A673 (cell line): ENCODE data around the gene BCR. TPM values are rescaled to one million over a fixed set of nuclear protein-coding genes. Genes with fewer than 3 reads are reported as not detected.

Experiments
- BruUV-seq: library from RNA; stranded (reverse); fragments of 400-500 nt; replicated peaks from 2 replicates; lab custom pipeline; 2021; lab: Mats Ljungman, UMichigan
- CTCF ChIA-PET: fragments of 300-600 bp; sonication (Branson Sonifier 250); formaldehyde crosslinking; loops from one replicate; lab custom pipeline; 2022; ENCODE audit warnings: antibody characterized with exemption; lab: Charles Lee
- POLR2A ChIA-PET: fragments of 300-600 bp; sonication (Branson Sonifier 250); formaldehyde crosslinking; loops from one replicate; lab custom pipeline; 2022; ENCODE audit warnings: antibody characterized with exemption; ENCODE audit not compliant: low non-redundant PET; lab: Charles Lee
- DNase-seq: peaks from one replicate; pipeline ENCODE4 v3.0.0-alpha.2; 2015; ENCODE audit warnings: low spot score
- H3K27ac ChIP-seq: fragments of 200-600 bp; sonication (generic); 2 replicates; pipeline ENCODE4 v1.5.1; 2016; ENCODE audit warnings: mixed run types, low read depth, mild to moderate bottlenecking, mixed read lengths, antibody characterized with exemption, low read length; ENCODE audit not compliant: poor library complexity, severe bottlenecking
- H3K27me3 ChIP-seq: fragments of 200-600 bp; sonication (generic); replicated peaks from 2 replicates; pipeline ENCODE4 v1.6.1; 2017; ENCODE audit warnings: mixed run types, low read depth, mild to moderate bottlenecking, mixed read lengths, antibody characterized with exemption, low read length; ENCODE audit not compliant: insufficient read depth, poor library complexity
- H3K36me3 ChIP-seq: fragments of 200-600 bp; sonication (generic); 2 replicates; pipeline ENCODE4 v1.6.1; 2016; ENCODE audit warnings: mixed run types, mild to moderate bottlenecking, mixed read lengths, antibody characterized with exemption, low read length; ENCODE audit not compliant: insufficient read depth, poor library complexity, severe bottlenecking
- H3K4me1 ChIP-seq: fragments of 200-600 bp; sonication (generic); 2 replicates; pipeline ENCODE4 v1.6.1; 2017; ENCODE audit warnings: mixed run types, mild to moderate bottlenecking, mixed read lengths, antibody characterized with exemption, low read length; ENCODE audit not compliant: insufficient read depth, poor library complexity, severe bottlenecking
- H3K4me3 ChIP-seq: fragments of 200-600 bp; sonication (generic); 2 replicates; pipeline ENCODE4 v1.5.1; 2016; ENCODE audit warnings: low read depth, mixed run types, mild to moderate bottlenecking, mixed read lengths, low read length; ENCODE audit not compliant: poor library complexity, severe bottlenecking
- H3K9me3 ChIP-seq: fragments of 200-600 bp; sonication (generic); 2 replicates; pipeline ENCODE4 v1.6.1; 2016; ENCODE audit warnings: mixed run types, low read depth, mild to moderate bottlenecking, mixed read lengths, antibody characterized with exemption, low read length; ENCODE audit not compliant: poor library complexity, severe bottlenecking
- CTCF ChIP-seq: fragments of 300-800, 200-600 bp; sonication (generic); conservative IDR thresholded peaks from 2 replicates; pipeline ENCODE4 v1.5.1; 2017; ENCODE audit warnings: low read depth, mild to moderate bottlenecking, antibody characterized with exemption, low read length, moderate library complexity, mixed read lengths
- EZH2 ChIP-seq: fragments of 200-600 bp; sonication (generic); IDR thresholded peaks from 2 replicates; pipeline ENCODE4 v1.6.1; 2017; ENCODE audit warnings: borderline replicate concordance, low read depth, mild to moderate bottlenecking, mixed read lengths, antibody characterized with exemption, low read length; ENCODE audit not compliant: poor library complexity, severe bottlenecking
- intact Hi-C: fragments of 100-400 bp; cut with micrococcal nuclease; formaldehyde crosslinking; loops from one replicate; pipeline ENCODE4 v1.10.0; 2022; ENCODE audit not compliant: unreplicated experiment
- total RNA-seq: library from RNA; stranded (reverse); gene quantifications from 2 replicates; pipeline ENCODE4 v1.2.3, GENCODE V29; 2021

Gene BCR
- total RNA-seq, 1 experiment from 2014 or later = 63.1 TPM

GRCh38 chr22:23154461-23154860, 25.8 kb upstream of the BCR start:
- CTCF ChIA-PET = no interaction called here

GRCh38 chr22:23155143-23155542, 25.2 kb upstream of the BCR start:
- no peaks in the 10 kb centered on the region for H3K9me3 ChIP-seq
- H3K4me1 ChIP-seq = no peaks in the 10 kb centered on the region
- H3K27me3 ChIP-seq = no peaks in the 10 kb centered on the region
- no peaks in the 10 kb centered on the region for H3K36me3 ChIP-seq
- H3K4me3 ChIP-seq = no peak overlapping the region
- CTCF ChIA-PET = no interaction called here
- no peak for DNase-seq
- POLR2A ChIA-PET = no interaction called here
- intact Hi-C loops = no loop called here
- TF ChIP-seq EZH2 (no peak), CTCF (no peak)
- H3K27ac ChIP-seq = no peak overlapping the region
- no TSS peak for BruUV-seq

More at GRCh38 chr22:23154461-23154860, 25.8 kb upstream of the BCR start:
- Histone ChIP-seq H3K9me3 (no peaks in the 10 kb centered on the region), H3K27ac (no peak overlapping the region), H3K36me3 (no peaks in the 10 kb centered on the region), H3K4me1 (no peaks in the 10 kb centered on the region), H3K27me3 (no peaks in the 10 kb centered on the region), H3K4me3 (no peak overlapping the region)
- no peak for DNase-seq
- TF ChIP-seq CTCF = no peak
- no peak for TF ChIP-seq EZH2
- POLR2A ChIA-PET = no interaction called here
- no TSS peak for BruUV-seq
- intact Hi-C loops = no loop called here

GRCh38 chr22:23155831-23156230, 24.5 kb upstream of the BCR start:
- H3K36me3 ChIP-seq = no peaks in the 10 kb centered on the region
- no peaks in the 10 kb centered on the region for H3K9me3 ChIP-seq
- no peak overlapping the region for H3K27ac ChIP-seq
- TF ChIP-seq CTCF (no peak), EZH2 (no peak)
- ChIA-PET CTCF (no interaction called here), POLR2A (no interaction called here)
- H3K27me3 ChIP-seq = no peaks in the 10 kb centered on the region
- intact Hi-C loops = no loop called here
- no peaks in the 10 kb centered on the region for H3K4me1 ChIP-seq
- H3K4me3 ChIP-seq = no peak overlapping the region
- BruUV-seq = no TSS peak
- no peak for DNase-seq
